ENCODE data around the gene HMGN4. TPM values are rescaled to one million over a fixed set of nuclear protein-coding genes. Genes with fewer than 3 reads are reported as not detected.

The HMGN4 gene
- 46.5 and 63.6 TPM in 2 replicates for total RNA-seq

GRCh38 chr6:26537846-26538571 is at the start of gene HMGN4:
TSS of gene HMGN4 (plus strand) at chr6:26538366. CDS start at chr6:26545207, 6,841 bp downstream.

GRCh38 chr6:26500102-26500501 is 38.1 kb upstream of the HMGN4 start, which contains the start of gene BTN1A1:
TSS of gene BTN1A1 (plus strand) at chr6:26500303. CDS start at chr6:26501287, 984 bp downstream.

Other genes starting within 250 kb of the HMGN4 start
- gene BTN3A2, start 173.2 kb upstream of the HMGN4 start, total RNA-seq, result 13.6 and 25.0 TPM in 2 replicates
- gene BTN2A2, start 155.3 kb upstream of the HMGN4 start, total RNA-seq, result 6.6 and 18.8 TPM in 2 replicates
- gene BTN3A1, start 136.1 kb upstream of the HMGN4 start, total RNA-seq, result 11.8 and 25.0 TPM in 2 replicates
- 11.2 and 21.0 TPM in 2 replicates for gene BTN3A3, start 97.9 kb upstream of the HMGN4 start, total RNA-seq
- gene BTN2A1, start 80.4 kb upstream of the HMGN4 start, total RNA-seq, result 7.8 and 15.2 TPM in 2 replicates
- gene BTN1A1, start 38.1 kb upstream of the HMGN4 start, total RNA-seq, result not detected in 2 replicates
- 17.8 and 19.1 TPM in 2 replicates for gene ABT1, start 58.6 kb downstream of the HMGN4 start, total RNA-seq
- gene ZNF322, start 121.4 kb downstream of the HMGN4 start, total RNA-seq, result 9.4 and 15.6 TPM in 2 replicates